Glutamatergic neuron (in vitro differentiated cells): ENCODE results near the gene CORO7. TPM values are rescaled to one million over a fixed set of nuclear protein-coding genes. Genes with fewer than 3 reads are reported as not detected.

Experiments
- DNase-seq: peaks from one replicate; pipeline ENCODE4 v3.0.0; 2022
- H3K27ac Mint-ChIP-seq: one replicate; pipeline ENCODE4 v1.8.0; 2020; ENCODE audit warnings: mild to moderate bottlenecking, mixed read lengths, inconsistent platforms; ENCODE audit not compliant: unreplicated experiment
- H3K27me3 Mint-ChIP-seq: one replicate; pipeline ENCODE4 v1.8.0; 2020; ENCODE audit warnings: mild to moderate bottlenecking, moderate library complexity, mixed read lengths, inconsistent platforms; ENCODE audit not compliant: unreplicated experiment
- H3K36me3 Mint-ChIP-seq: one replicate; pipeline ENCODE4 v1.8.0; 2020; ENCODE audit warnings: mild to moderate bottlenecking, mixed read lengths, inconsistent platforms; ENCODE audit not compliant: unreplicated experiment
- H3K4me1 Mint-ChIP-seq: one replicate; pipeline ENCODE4 v1.8.0; 2020; ENCODE audit warnings: mild to moderate bottlenecking, low read depth, mixed read lengths, inconsistent platforms; ENCODE audit not compliant: unreplicated experiment
- H3K4me3 Mint-ChIP-seq: one replicate; pipeline ENCODE4 v1.8.0; 2020; ENCODE audit warnings: mild to moderate bottlenecking, mixed read lengths, inconsistent platforms; ENCODE audit not compliant: unreplicated experiment
- H3K9me3 Mint-ChIP-seq: one replicate; pipeline ENCODE4 v1.8.0; 2020; ENCODE audit warnings: mild to moderate bottlenecking, moderate library complexity, mixed read lengths, inconsistent platforms; ENCODE audit not compliant: unreplicated experiment
- CTCF ChIP-seq: fragments of 200-600 bp; sonication (generic); IDR thresholded peaks from one replicate; pipeline ENCODE4 v1.5.0; 2021; ENCODE audit not compliant: partially characterized antibody, unreplicated experiment
- total RNA-seq: library from RNA; stranded (reverse); fragmentation: NEBNext Ultra II Directional; extraction: Animal tissue kit (Norgen Biotek cat#: 25700); gene quantifications from one replicate; pipeline ENCODE4 v1.2.1, GENCODE V29; 2021; ENCODE audit not compliant: unreplicated experiment

CORO7 gene
- total RNA-seq, 1 donor from 2014 or later = 200 TPM

DNA sequence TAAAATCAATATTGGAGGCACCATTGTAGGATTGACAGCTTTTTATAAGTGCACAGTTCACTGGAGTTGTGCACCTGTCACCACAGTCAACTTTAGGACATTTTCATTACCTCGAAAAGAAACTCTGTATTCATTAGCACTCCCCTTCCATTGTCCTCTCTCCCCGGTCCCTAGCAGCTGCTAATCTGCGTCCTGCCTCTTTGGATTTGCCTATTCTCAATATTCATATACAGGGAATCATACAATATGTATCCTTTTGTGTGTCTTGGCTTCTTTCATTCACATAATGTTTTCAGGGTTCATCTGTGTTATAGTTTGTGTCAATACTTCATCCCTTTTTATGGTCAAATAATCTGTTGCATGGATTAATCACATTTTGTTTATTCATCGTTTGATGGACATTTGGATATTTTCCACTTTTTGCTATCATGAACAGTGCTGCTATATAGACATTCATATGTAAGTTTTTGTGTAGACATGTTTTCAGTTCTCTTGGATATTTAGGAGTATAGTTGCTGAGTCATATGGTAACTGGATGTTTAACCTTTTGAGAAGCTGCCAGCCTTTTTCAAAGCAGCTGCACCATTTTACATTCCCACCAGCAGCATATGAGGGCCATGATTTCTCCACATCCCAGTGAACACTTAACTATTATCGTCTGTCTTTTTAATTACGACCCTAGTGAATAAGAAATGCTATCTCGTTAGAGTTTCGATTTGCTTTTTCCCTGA lies 19.1 kb upstream of the CORO7 start:
- no peak overlapping the region for H3K27ac Mint-ChIP-seq
- no peak for DNase-seq
- H3K36me3 Mint-ChIP-seq = no peaks in the 10 kb centered on the region
- no peaks in the 10 kb centered on the region for H3K9me3 Mint-ChIP-seq
- no peak for TF ChIP-seq CTCF
- H3K27me3 Mint-ChIP-seq = peaks cover 2% of the 10 kb centered on the region
- H3K4me1 Mint-ChIP-seq = no peaks in the 10 kb centered on the region
- H3K4me3 Mint-ChIP-seq = no peak overlapping the region

DNA sequence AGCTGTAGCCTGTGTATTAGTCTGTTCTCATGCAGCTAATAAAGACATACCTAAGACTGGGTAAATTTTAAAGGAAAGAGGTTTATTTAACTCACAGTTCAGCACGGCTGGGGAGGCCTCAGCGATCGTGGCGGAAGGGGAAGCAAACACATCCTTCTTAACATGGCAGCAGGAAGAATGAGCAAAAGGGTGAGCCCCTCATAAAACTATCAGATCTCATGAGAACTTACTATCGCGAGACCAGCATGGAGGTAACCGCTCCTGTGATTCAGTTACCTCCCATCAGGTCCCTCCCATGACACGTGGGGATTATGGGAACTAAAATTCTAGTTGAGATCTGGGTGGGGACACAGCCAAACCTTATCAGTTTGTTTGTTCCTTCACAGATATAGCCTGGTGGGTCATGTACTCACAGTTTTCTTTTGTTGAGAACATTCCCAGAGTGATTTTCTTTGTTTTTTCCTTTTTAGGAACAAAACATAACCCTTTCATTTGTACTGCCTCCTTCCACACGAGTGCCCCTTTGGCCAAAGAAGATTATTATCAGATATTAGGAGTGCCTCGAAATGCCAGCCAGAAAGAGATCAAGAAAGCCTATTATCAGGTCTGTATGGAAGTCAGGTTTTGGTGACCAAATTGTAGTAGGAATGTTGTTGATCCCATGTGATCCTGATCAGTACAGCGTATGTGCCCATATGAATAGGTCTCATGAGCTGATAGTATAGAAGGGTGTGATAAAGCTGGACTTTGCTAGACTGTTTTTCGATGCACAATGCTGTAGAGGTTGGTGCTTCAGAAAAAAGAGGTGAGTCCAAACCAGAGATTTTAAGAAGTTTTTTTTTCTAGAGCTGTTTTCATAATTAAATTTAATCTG lies 17.8 kb upstream of the CORO7 start:
- Mint-ChIP-seq H3K36me3 (no peaks in the 10 kb centered on the region), H3K4me3 (no peak overlapping the region), H3K27me3 (peaks cover 2% of the 10 kb centered on the region), H3K9me3 (no peaks in the 10 kb centered on the region), H3K27ac (no peak overlapping the region), H3K4me1 (no peaks in the 10 kb centered on the region)
- DNase-seq = no peak
- TF ChIP-seq CTCF = no peak

DNA sequence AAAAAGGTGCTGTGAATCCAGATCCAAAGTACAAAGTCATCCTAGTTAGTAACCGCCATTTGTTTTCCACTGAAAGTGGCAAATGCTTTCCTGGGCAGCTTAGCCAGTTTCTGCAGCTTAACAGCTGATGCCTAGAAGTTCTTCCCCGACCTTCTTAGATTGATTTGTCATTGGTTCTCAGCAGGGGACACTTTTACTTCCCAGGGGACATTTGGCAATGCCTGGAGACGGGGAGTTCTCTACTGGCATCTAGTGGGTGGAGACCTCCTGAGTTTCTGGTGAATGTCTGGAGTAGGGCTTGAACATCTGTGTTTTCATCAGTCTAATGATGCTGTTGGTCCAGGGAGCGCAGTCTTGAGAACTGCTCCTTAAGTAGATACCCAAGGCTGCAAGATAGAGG lies 16.8 kb upstream of the CORO7 start:
- peak overlapping the region; percentile 9 for H3K27ac Mint-ChIP-seq
- TF ChIP-seq CTCF = no peak

GRCh38 chr16:4431023-4431422 lies 14.6 kb upstream of the CORO7 start:
- H3K4me1 Mint-ChIP-seq = peaks cover 12% of the 10 kb centered on the region
- no peak for TF ChIP-seq CTCF
- H3K36me3 Mint-ChIP-seq = no peaks in the 10 kb centered on the region
- H3K27me3 Mint-ChIP-seq = peaks cover 7% of the 10 kb centered on the region
- no peak for DNase-seq
- no peak overlapping the region for H3K4me3 Mint-ChIP-seq
- no peak overlapping the region for H3K27ac Mint-ChIP-seq
- peaks cover 5% of the 10 kb centered on the region for H3K9me3 Mint-ChIP-seq

More for the DNA sequence above, 16.8 kb upstream of the CORO7 start:
- Mint-ChIP-seq H3K9me3 (no peaks in the 10 kb centered on the region), H3K4me1 (no peaks in the 10 kb centered on the region), H3K36me3 (no peaks in the 10 kb centered on the region), H3K27me3 (peaks cover 2% of the 10 kb centered on the region), H3K4me3 (no peak overlapping the region)
- no peak for DNase-seq

DNA sequence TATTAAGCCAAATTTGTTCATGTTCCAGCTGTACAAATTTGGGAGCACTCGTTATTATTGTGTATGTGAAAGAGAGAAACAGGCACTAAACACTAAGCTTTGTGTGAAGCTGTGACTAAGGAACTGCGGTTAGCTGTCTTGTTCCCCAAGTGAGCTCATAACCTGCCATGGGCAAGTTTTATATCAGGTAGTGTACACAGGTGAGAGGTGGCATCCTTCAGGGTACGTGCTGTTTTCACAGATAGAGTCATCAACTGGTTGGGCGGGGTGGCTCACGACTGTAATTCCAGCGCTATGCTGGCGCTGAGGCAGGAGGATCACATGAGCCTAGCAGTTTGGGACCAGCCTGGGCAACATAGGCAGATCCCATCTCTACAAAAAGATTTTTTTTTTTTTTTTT lies 12.1 kb upstream of the CORO7 start:
- Mint-ChIP-seq H3K36me3 (no peaks in the 10 kb centered on the region), H3K27me3 (peaks cover 13% of the 10 kb centered on the region), H3K4me1 (peaks cover 12% of the 10 kb centered on the region), H3K4me3 (no peak overlapping the region), H3K27ac (no peak overlapping the region), H3K9me3 (peaks cover 9% of the 10 kb centered on the region)
- no peak for DNase-seq
- no peak for TF ChIP-seq CTCF
